GM10266 (cell line): ENCODE measurements around the gene PIEZO1.
A peak's percentile ranks its signal among the peaks of the same experiment; 100 is the strongest.

Experiments
- DNase-seq: peaks from one replicate; pipeline ENCODE4 v3.0.0; 2012; ENCODE audit errors: extremely low spot score
- TF ChIP-seq, protein P1 (sequence below): IDR thresholded peaks from 2 replicates; pipeline ENCODE4 v1.5.1; 2012; ENCODE audit warnings: mild to moderate bottlenecking, low read depth; ENCODE audit not compliant: control insufficient read depth, insufficient read depth; ENCODE audit errors: missing control alignments

PIEZO1 gene

DNA sequence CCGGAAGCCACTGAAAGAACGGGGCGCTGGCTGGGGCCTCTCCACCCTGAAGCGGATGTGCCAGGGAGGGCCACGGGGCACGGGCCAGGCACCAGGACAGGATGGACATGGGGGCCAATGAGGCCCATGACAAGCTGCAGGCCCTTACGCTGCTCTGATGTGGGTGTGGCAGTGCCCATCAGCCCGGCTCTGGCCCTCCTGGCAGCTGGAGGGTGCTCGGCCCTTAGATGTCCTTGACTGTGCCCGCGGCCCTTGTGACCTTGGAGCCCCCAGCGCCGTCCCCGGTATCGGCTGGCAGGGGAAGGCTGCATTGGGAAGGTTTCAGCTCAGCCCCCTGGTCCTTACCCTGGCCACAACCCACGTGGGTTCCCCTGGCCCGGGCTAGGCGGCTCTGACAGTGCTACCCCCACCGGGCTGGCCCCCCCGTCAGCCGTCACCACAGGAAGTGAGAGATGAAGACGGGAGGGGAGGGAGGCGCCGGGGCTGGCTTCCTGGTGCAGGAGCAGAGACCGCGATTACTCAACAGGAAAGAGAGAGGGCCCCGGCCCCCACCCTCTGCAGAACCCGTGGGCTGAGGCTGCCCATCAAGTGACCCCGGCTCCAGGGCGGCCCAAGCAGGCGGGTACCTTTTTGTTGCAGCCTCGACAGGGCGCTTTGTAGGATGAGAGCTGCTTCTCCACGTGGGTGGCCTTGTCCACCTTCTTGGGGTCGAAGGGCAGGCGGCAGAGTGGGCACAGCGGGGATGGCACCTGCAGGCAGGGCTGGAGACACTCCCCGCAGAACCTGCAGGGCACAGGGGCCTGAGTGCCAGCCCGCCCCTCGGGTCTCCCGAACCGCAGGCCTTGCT, 84.2 kb downstream of the PIEZO1 start:
- TF ChIP-seq, protein P1, sequence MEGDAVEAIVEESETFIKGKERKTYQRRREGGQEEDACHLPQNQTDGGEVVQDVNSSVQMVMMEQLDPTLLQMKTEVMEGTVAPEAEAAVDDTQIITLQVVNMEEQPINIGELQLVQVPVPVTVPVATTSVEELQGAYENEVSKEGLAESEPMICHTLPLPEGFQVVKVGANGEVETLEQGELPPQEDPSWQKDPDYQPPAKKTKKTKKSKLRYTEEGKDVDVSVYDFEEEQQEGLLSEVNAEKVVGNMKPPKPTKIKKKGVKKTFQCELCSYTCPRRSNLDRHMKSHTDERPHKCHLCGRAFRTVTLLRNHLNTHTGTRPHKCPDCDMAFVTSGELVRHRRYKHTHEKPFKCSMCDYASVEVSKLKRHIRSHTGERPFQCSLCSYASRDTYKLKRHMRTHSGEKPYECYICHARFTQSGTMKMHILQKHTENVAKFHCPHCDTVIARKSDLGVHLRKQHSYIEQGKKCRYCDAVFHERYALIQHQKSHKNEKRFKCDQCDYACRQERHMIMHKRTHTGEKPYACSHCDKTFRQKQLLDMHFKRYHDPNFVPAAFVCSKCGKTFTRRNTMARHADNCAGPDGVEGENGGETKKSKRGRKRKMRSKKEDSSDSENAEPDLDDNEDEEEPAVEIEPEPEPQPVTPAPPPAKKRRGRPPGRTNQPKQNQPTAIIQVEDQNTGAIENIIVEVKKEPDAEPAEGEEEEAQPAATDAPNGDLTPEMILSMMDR, result no peak
- DNase-seq, result peak; percentile 96

DNA sequence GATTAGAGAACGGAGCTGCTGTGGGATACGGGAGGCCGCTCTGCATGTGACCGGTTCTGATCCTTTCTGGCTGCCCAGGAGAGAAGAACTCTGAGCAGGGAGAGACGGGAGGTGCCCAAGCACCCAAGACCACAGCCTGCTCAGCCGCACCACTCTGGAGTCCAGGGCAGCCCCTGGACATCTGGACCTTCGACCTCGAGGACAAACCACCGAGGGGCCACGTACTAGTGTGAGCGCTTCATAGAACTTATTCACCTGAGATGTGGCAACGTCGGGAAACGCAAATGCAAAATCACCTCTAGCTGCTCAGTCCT, 84.7 kb downstream of the PIEZO1 start:
- DNase-seq, result no peak
- TF ChIP-seq, protein P1, result no peak

DNA sequence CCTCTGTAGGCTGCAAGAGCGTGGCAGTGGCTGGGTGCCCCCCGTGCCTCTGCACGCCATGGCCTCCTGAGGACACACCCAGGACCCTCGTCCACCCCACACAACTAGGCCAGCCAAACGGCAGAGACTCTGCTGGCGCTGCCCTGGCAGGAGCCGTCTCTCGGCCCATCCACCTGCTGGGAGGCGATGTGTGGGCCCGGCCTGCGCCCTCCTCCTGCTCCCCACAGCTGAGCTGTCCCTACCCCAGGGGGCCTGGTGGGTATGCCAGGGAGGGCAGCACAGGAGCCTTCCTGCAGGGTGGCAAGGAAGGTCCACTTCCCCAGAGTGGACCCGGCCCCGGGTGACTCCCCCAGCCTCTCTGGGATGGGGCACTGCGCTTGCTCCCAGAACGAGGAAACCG, 85.8 kb downstream of the PIEZO1 start:
- TF ChIP-seq, protein P1, result no peak
- DNase-seq, result no peak

DNA sequence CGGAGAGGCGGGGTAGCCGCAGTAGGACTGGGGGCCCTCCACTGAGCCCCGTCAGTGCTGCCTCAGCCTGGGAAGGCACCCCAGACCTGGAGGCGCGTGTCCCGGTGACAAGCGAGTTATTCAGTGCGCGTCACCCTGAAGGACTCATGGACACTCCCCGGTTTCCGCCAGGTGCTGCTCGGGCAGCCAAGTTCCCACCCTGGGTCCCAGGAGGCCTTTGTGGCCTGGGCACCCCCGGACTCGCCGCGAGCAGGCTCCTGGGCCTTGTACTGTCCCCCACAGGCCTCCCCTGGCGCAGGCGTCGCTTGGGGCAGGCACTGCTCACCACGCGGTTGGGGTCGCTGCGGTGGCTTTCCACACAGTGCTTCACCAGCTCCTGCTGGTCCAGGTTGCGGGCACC, 86.4 kb downstream of the PIEZO1 start:
- DNase-seq, result no peak
- TF ChIP-seq, protein P1, result no peak

DNA sequence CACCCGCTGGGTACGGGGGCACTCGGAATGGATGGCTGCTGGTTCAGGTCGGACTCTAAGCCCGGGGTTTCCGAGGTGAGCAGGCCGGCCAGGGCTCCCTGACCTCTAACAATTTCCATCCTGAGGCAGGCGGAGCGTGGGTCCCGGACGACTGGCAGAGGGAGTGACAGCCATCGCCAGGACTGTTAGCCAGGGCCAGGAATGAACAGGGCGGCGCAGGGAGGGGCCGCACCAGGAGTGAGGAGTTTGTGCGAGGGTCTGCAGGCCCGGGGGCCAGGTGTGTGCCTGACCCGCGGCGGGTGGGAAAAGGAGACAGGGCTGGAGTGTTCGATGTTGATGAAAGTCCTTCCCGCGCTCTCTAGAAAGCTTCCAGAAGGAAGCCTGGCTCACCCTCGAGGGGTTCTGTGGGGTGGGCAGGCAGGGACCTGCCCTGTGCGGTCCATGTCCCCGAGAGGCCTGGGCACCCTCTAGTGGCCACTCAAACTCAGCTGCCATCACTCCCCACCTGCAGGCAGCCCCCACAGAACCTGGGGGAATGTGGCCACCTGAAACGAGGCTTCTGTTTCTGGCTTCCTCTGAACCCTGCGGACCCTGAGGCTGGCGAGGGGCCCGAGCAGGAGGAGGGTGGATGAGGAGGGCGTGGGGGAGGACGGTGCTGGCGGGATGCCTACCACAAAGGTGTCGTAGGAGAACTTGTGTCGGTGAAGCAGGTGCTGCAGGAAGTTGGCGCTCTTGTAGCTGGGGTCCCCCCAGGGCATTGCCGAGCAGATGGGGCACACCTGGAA, 87.0 kb downstream of the PIEZO1 start:
- no peak for DNase-seq
- TF ChIP-seq, protein P1, result peak; percentile 46

DNA sequence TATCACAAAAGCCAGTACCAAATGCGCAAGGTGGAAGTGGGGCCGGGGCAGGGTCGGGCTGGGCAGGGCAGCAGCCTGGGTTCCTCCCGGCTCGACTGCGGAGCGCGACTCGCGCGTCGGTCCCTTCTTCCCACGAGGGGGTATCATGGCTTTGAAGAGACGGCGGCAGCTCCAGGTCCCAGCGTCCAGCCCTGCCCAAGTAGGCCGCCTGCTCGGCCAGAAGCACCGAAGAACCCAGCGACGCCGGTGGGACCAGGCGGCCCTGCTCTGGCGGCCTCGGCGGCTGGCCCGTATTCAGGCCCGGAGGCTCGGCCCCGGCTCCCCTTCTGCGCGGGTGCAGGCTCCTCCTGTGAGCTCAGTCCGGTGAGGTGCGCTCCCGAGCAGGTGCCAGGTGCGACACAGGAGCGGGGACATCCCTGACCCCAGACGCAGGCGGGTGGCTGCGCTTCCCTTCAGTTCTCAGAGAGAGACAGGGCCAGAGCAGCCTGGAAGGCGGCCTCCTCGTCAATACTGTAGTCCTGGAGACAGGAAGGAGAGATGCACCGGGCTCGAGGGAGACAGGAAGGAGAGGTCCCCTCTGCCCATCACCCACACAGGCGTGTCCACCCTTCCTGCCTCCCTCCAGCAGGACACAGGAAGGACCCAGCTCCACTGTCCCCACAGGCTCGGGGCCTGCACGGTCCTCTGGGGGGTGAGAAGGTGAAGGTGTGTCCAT, 87.7 kb downstream of the PIEZO1 start:
- DNase-seq, result no peak
- TF ChIP-seq, protein P1, result no peak

DNA sequence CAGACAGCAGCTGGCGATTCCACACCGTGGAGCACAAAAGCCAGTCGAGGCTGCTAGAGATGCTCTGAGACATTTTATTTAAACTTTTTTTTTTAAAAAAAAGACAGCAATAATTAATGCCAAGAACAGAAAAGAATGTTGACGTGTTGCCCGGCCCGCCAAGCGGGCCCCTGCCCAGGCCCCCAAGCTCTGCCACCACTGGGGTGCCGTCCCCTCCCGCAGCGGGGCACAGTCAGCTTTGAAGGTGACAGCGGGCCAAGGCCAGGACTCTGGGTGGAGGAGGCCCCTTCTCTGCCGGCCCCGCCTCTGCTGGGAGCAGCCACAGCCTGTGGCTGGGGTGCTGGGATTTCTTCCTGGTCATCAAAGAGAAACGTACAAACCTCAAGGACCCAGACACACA, 88.6 kb downstream of the PIEZO1 start:
- TF ChIP-seq, protein P1, result no peak
- DNase-seq, result no peak
